IMR-90 (cell line): Measurements from ENCODE around the gene ANAPC5. TPM values are rescaled to one million over a fixed set of nuclear protein-coding genes. Genes with fewer than 3 reads are reported as not detected.

Experiments
- ATAC-seq: fragments of 200-7000 bp; cut with Tn5 transposase; 2 replicates; pipeline ENCODE4 v1.9.1; 2020; ENCODE audit warnings: low read depth, mild to moderate bottlenecking, moderate library complexity
- BruUV-seq: library from RNA; stranded (reverse); fragments of 400-500 nt; replicated peaks from 2 replicates; lab custom pipeline; 2021; lab: Mats Ljungman, UMichigan
- CTCF ChIA-PET: fragments of 300-600 bp; formaldehyde crosslinking; extraction: SDS; loops from one replicate; lab custom pipeline; 2021; ENCODE audit warnings: antibody characterized with exemption; lab: Yijun Ruan, JAX
- POLR2A ChIA-PET: fragments of 300-600 bp; sonication (Branson Sonifier 250); formaldehyde crosslinking; loops from one replicate; lab custom pipeline; 2022; ENCODE audit warnings: antibody characterized with exemption; ENCODE audit not compliant: unreplicated experiment; lab: Charles Lee
- DNase-seq: peaks from one replicate; pipeline ENCODE4 v3.0.0; 2013
- H2AFZ ChIP-seq: replicated peaks from 2 replicates; pipeline ENCODE3; 2013; ENCODE audit warnings: low read length, mild to moderate bottlenecking; ENCODE audit not compliant: poor library complexity
- H2AK5ac ChIP-seq: 2 replicates; pipeline ENCODE4 v1.6.1; 2013; ENCODE audit warnings: low read depth, low read length, inconsistent platforms
- H2AK9ac ChIP-seq: replicated peaks from 2 replicates; pipeline ENCODE3; 2013; ENCODE audit warnings: mild to moderate bottlenecking, low read depth, low read length, moderate library complexity; ENCODE audit not compliant: poor library complexity
- H2BK120ac ChIP-seq: 2 replicates; pipeline ENCODE4 v1.6.1; 2013; ENCODE audit warnings: low read depth, low read length, inconsistent platforms
- H2BK15ac ChIP-seq: 3 replicates; pipeline ENCODE4 v1.6.1; 2013; ENCODE audit warnings: low read depth, low read length, inconsistent platforms
- H2BK20ac ChIP-seq: 2 replicates; pipeline ENCODE4 v1.6.1; 2013; ENCODE audit warnings: low read depth, mild to moderate bottlenecking, inconsistent platforms, low read length, moderate library complexity
- H2BK5ac ChIP-seq: 2 replicates; pipeline ENCODE4 v1.6.1; 2013; ENCODE audit warnings: mild to moderate bottlenecking, low read depth, low read length, inconsistent platforms; ENCODE audit not compliant: poor library complexity, severe bottlenecking
- H3K14ac ChIP-seq: replicated peaks from 2 replicates; pipeline ENCODE4 v1.6.1; 2013; ENCODE audit warnings: low read depth, low read length, inconsistent platforms
- H3K18ac ChIP-seq: 2 replicates; pipeline ENCODE4 v1.6.1; 2013; ENCODE audit warnings: low read depth, low read length, control low read depth
- H3K23ac ChIP-seq: 2 replicates; pipeline ENCODE4 v1.6.1; 2013; ENCODE audit warnings: low read depth, low read length, inconsistent platforms
- H3K27ac ChIP-seq: 2 replicates; pipeline ENCODE4 v1.5.1; 2013; ENCODE audit warnings: mild to moderate bottlenecking, control low read depth, low read length; ENCODE audit not compliant: insufficient read depth
- H3K27me3 ChIP-seq: 2 replicates; pipeline ENCODE4 v1.6.1; 2013; ENCODE audit warnings: low read length; ENCODE audit not compliant: control insufficient read depth, insufficient read depth
- H3K36me3 ChIP-seq: 2 replicates; pipeline ENCODE4 v1.6.1; 2013; ENCODE audit warnings: low read length, mixed read lengths; ENCODE audit not compliant: control insufficient read depth, insufficient read depth
- H3K4ac ChIP-seq: 2 replicates; pipeline ENCODE4 v1.6.1; 2013; ENCODE audit warnings: low read depth, low read length, inconsistent platforms
- H3K4me1 ChIP-seq: 2 replicates; pipeline ENCODE4 v1.6.1; 2013; ENCODE audit warnings: low read length, mixed read lengths; ENCODE audit not compliant: control insufficient read depth, insufficient read depth
- H3K4me2 ChIP-seq: 2 replicates; pipeline ENCODE4 v1.6.1; 2013; ENCODE audit warnings: low read depth, mild to moderate bottlenecking, control low read depth, low read length, moderate library complexity
- H3K4me3 ChIP-seq: 2 replicates; pipeline ENCODE4 v1.5.1; 2013; ENCODE audit warnings: low read depth, mild to moderate bottlenecking, control low read depth, low read length, moderate library complexity; ENCODE audit not compliant: insufficient read depth
- H3K56ac ChIP-seq: 2 replicates; pipeline ENCODE4 v1.6.1; 2013; ENCODE audit warnings: low read length, inconsistent platforms; ENCODE audit not compliant: insufficient read depth; ENCODE audit errors: extremely low read depth
- H3K79me1 ChIP-seq, 2 experiments: 2 replicates each; pipeline ENCODE4 v1.6.1; 2013; ENCODE audit warnings: low read length in 2 of 2, inconsistent platforms in 1 of 2, low read depth in 1 of 2
- H3K9ac ChIP-seq: 2 replicates; pipeline ENCODE4 v1.6.1; 2013; ENCODE audit warnings: low read depth, low read length, control low read depth
- H3K9me1 ChIP-seq: 2 replicates; pipeline ENCODE4 v1.6.1; 2013; ENCODE audit warnings: low read length, inconsistent platforms; ENCODE audit not compliant: insufficient read depth
- H3K9me3 ChIP-seq: 2 replicates; pipeline ENCODE4 v1.6.1; 2013; ENCODE audit warnings: low read length; ENCODE audit not compliant: control insufficient read depth, insufficient read depth
- H4K20me1 ChIP-seq: 2 replicates; pipeline ENCODE4 v1.6.1; 2013; ENCODE audit warnings: low read length, inconsistent platforms; ENCODE audit not compliant: insufficient read depth
- H4K5ac ChIP-seq: 2 replicates; pipeline ENCODE4 v1.6.1; 2013; ENCODE audit warnings: mild to moderate bottlenecking, low read depth, low read length, control low read depth
- H4K8ac ChIP-seq, 2 experiments: 2 replicates each; pipeline ENCODE4 v1.6.1; 2013; ENCODE audit warnings: low read depth in 2 of 2, low read length in 2 of 2, control low read depth in 1 of 2, inconsistent platforms in 1 of 2
- H4K91ac ChIP-seq: 2 replicates; pipeline ENCODE4 v1.6.1; 2013; ENCODE audit warnings: low read depth, low read length, inconsistent platforms; ENCODE audit not compliant: insufficient read depth
- BHLHE40 ChIP-seq: fragments of 150-350 bp; IDR thresholded peaks from 2 replicates; pipeline ENCODE4 v1.6.1; 2016; ENCODE audit warnings: mild to moderate bottlenecking, low read depth, low read length
- CEBPB ChIP-seq: IDR thresholded peaks from 2 replicates; pipeline ENCODE4 v1.6.1; 2012; ENCODE audit warnings: low read depth, low read length, improper control_type of control experiment
- CHD1 ChIP-seq: IDR thresholded peaks from 2 replicates; pipeline ENCODE4 v1.6.1; 2012; ENCODE audit warnings: low read depth, low read length, improper control_type of control experiment
- FOS ChIP-seq: fragments of 150-350 bp; IDR thresholded peaks from 2 replicates; pipeline ENCODE4 v1.6.1; 2016; ENCODE audit warnings: low read depth, low read length
- MAFK ChIP-seq: IDR thresholded peaks from 2 replicates; pipeline ENCODE4 v1.6.1; 2012; ENCODE audit warnings: low read depth, low read length, improper control_type of control experiment
- MAZ ChIP-seq: IDR thresholded peaks from 2 replicates; pipeline ENCODE4 v1.6.1; 2012; ENCODE audit warnings: low read depth, mild to moderate bottlenecking, low read length, improper control_type of control experiment, moderate library complexity, borderline replicate concordance
- MXI1 ChIP-seq: IDR thresholded peaks from 2 replicates; pipeline ENCODE4 v1.6.1; 2012; ENCODE audit warnings: low read depth, mild to moderate bottlenecking, low read length, moderate library complexity, borderline replicate concordance
- NFE2L2 ChIP-seq: fragments of 150-350 bp; IDR thresholded peaks from 2 replicates; pipeline ENCODE4 v1.6.1; 2016; ENCODE audit warnings: low read depth, mild to moderate bottlenecking, low read length
- POLR2A ChIP-seq: IDR thresholded peaks from 2 replicates; pipeline ENCODE4 v1.6.1; 2012; ENCODE audit warnings: mild to moderate bottlenecking, low read depth, low read length
- RAD21 ChIP-seq: IDR thresholded peaks from 2 replicates; pipeline ENCODE4 v1.6.1; 2012; ENCODE audit warnings: low read length, improper control_type of control experiment
- RCOR1 ChIP-seq: IDR thresholded peaks from 2 replicates; pipeline ENCODE4 v1.6.1; 2012; ENCODE audit warnings: mild to moderate bottlenecking, low read length, improper control_type of control experiment; ENCODE audit not compliant: insufficient replicate concordance
- RFX5 ChIP-seq: IDR thresholded peaks from 2 replicates; pipeline ENCODE4 v1.8.0; 2012; ENCODE audit warnings: low read depth, mild to moderate bottlenecking, low read length, moderate library complexity
- SMC3 ChIP-seq: fragments of 150-350 bp; IDR thresholded peaks from 2 replicates; pipeline ENCODE4 v1.6.1; 2016; ENCODE audit warnings: low read depth, mild to moderate bottlenecking, antibody characterized with exemption, low read length, moderate library complexity
- WGBS, 2 experiments: methylation state at CpG; one replicate each; pipeline versions ENCODE4 v1.1.5 to v1.1.7; 2013; ENCODE audit warnings: missing lambda C conversion rate in 2 of 2; ENCODE audit not compliant: insufficient read length in 1 of 2; ENCODE audit errors: extremely low coverage in 2 of 2; 5-methylcytosine and 5-hydroxymethylcytosine counted together
- dilution Hi-C: fragments of 300-500 bp; cut with HindIII; formaldehyde crosslinking; loops from one replicate; pipeline ENCODE4 v1.14.3; 2018; ENCODE audit warnings: low sequenced_read_pairs; ENCODE audit not compliant: unreplicated experiment
- in situ Hi-C: fragments of 300-500 bp; cut with MboI; formaldehyde crosslinking; loops from 3 replicates; pipeline ENCODE4 v1.14.3; 2019; ENCODE audit warnings: low sequenced_read_pairs, inconsistent platforms, mixed read lengths
- intact Hi-C: fragments of 100-400 bp; cut with micrococcal nuclease; formaldehyde crosslinking; loops from 2 replicates; pipeline ENCODE4 v1.10.0; 2022
- polyA plus RNA-seq, 3 experiments: library from polyadenylated mRNA; depleted of rRNA; stranded (reverse); fragments of >200 nt; gene quantifications; 2 replicates each; pipeline ENCODE4 v1.2.3, GENCODE V29; 2012; ENCODE audit warnings: low replicate concordance in 1 of 3
- total RNA-seq: library from RNA; depleted of rRNA; stranded (reverse); fragments of >200 nt; gene quantifications from 2 replicates; pipeline ENCODE4 v1.2.3, GENCODE V29; 2012
- TF ChIP-seq, protein P1 (sequence below): conservative IDR thresholded peaks from 2 replicates; pipeline ENCODE4 v1.5.1; 2012; ENCODE audit warnings: mild to moderate bottlenecking, low read depth, low read length, improper control_type of control experiment
- TF ChIP-seq, protein P2 (sequence below): fragments of 150-350 bp; IDR thresholded peaks from 2 replicates; pipeline ENCODE4 v1.6.1; 2016; ENCODE audit warnings: low read depth, mild to moderate bottlenecking, low read length, moderate library complexity, borderline replicate concordance
- TF ChIP-seq, protein P3 (sequence below): fragments of 150-350 bp; IDR thresholded peaks from 2 replicates; pipeline ENCODE4 v1.6.1; 2017; ENCODE audit warnings: mild to moderate bottlenecking, antibody characterized with exemption, low read length, low read depth

ANAPC5 gene
- total and polyA plus RNA-seq, 2 of the 4 experiments (the other 2 are of a cell fraction) = 157 to 211 TPM

- WGBS, 2 experiments = 100% methylated on average over 3 of the region's 10 CpGs; no CpG with 5 or more reads in 1 of the 2 experiments
- Histone ChIP-seq H2AK9ac (no peak overlapping the region), H2BK120ac (no peak overlapping the region), H3K27me3 (no peaks in the 10 kb centered on the region), H3K9me1 (peaks cover 10% of the 10 kb centered on the region), H4K8ac (no peak overlapping the region), H3K9me3 (no peaks in the 10 kb centered on the region), H2BK5ac (no peak overlapping the region), H3K27ac (no peak overlapping the region), H2AK5ac (no peak overlapping the region), H4K91ac (no peak overlapping the region), H3K36me3 (peaks cover 4% of the 10 kb centered on the region), H3K18ac (no peak overlapping the region), H2BK15ac (no peak overlapping the region), H3K4me1 (peaks cover 10% of the 10 kb centered on the region), H4K20me1 (peaks cover 24% of the 10 kb centered on the region), H4K5ac (no peak overlapping the region), H2AFZ (no peak overlapping the region), H3K9ac (no peak overlapping the region), H3K4ac (no peak overlapping the region), H3K4me3 (no peak overlapping the region), H3K4me2 (no peak overlapping the region), H3K23ac (no peak overlapping the region), H3K56ac (no peak overlapping the region), H2BK20ac (no peak overlapping the region), H3K14ac (no peak overlapping the region), H3K79me1 (peaks cover 21 to 66% of the 10 kb centered on the region in 2 experiments)
- intact Hi-C loops (no loop called here), dilution Hi-C loops (no loop called here), in situ Hi-C loops (no loop called here)
- POLR2A ChIA-PET = no interaction called here
- CTCF ChIA-PET = no interaction called here
- BruUV-seq = no TSS peak
- no peak for ATAC-seq
- no peak for TF ChIP-seq POLR2A
- TF ChIP-seq CHD1 = no peak
- no peak for TF ChIP-seq MAFK
- no peak for TF ChIP-seq SMC3
- TF ChIP-seq, protein P1, sequence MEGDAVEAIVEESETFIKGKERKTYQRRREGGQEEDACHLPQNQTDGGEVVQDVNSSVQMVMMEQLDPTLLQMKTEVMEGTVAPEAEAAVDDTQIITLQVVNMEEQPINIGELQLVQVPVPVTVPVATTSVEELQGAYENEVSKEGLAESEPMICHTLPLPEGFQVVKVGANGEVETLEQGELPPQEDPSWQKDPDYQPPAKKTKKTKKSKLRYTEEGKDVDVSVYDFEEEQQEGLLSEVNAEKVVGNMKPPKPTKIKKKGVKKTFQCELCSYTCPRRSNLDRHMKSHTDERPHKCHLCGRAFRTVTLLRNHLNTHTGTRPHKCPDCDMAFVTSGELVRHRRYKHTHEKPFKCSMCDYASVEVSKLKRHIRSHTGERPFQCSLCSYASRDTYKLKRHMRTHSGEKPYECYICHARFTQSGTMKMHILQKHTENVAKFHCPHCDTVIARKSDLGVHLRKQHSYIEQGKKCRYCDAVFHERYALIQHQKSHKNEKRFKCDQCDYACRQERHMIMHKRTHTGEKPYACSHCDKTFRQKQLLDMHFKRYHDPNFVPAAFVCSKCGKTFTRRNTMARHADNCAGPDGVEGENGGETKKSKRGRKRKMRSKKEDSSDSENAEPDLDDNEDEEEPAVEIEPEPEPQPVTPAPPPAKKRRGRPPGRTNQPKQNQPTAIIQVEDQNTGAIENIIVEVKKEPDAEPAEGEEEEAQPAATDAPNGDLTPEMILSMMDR = no peak
- TF ChIP-seq MXI1 = no peak
- no peak for TF ChIP-seq RFX5
- TF ChIP-seq MAZ = no peak
- no peak for TF ChIP-seq CEBPB
- TF ChIP-seq BHLHE40 = no peak
- TF ChIP-seq, protein P2, sequence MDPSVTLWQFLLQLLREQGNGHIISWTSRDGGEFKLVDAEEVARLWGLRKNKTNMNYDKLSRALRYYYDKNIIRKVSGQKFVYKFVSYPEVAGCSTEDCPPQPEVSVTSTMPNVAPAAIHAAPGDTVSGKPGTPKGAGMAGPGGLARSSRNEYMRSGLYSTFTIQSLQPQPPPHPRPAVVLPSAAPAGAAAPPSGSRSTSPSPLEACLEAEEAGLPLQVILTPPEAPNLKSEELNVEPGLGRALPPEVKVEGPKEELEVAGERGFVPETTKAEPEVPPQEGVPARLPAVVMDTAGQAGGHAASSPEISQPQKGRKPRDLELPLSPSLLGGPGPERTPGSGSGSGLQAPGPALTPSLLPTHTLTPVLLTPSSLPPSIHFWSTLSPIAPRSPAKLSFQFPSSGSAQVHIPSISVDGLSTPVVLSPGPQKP = no peak
- TF ChIP-seq, protein P3, sequence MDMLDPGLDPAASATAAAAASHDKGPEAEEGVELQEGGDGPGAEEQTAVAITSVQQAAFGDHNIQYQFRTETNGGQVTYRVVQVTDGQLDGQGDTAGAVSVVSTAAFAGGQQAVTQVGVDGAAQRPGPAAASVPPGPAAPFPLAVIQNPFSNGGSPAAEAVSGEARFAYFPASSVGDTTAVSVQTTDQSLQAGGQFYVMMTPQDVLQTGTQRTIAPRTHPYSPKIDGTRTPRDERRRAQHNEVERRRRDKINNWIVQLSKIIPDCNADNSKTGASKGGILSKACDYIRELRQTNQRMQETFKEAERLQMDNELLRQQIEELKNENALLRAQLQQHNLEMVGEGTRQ = no peak
- TF ChIP-seq RAD21 = no peak
- TF ChIP-seq RCOR1 = no peak
- no peak for TF ChIP-seq FOS
- TF ChIP-seq NFE2L2 = no peak
- no peak for DNase-seq
Measured at GRCh38 chr12:121282072-121282742, 70.0 kb downstream of the ANAPC5 start.
